NCI-H2081 (cell line): ENCODE measurements around the gene LCLAT1.
A peak's percentile ranks its signal among the peaks of the same experiment; 100 is the strongest.

ENCODE experiments used
- DNase-seq, 2 experiments: peaks; one replicate each; lab custom pipeline; 2025; lab: John Stamatoyannopoulos, UW

The LCLAT1 gene

DNA sequence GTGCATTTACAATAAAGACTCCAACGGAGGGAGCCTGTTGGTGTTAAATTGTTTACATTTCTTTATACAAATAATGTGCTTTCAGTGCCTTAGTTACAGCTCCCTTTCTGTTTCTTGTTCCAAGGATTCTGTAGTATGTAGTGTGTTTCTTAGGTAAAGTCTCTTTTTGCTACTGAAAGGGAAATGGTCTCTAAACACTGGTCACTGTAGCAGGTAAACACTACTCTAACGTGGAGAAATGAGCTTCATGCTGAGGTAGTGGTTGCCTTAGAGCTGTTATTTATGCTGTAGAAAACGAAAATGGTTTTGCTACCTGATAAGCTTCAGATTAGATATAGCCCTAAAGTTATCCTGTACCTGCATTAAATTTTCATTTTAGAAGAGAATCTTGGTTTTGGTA, 196.6 kb downstream of the LCLAT1 start:
- peak; percentile 46 to 76 for DNase-seq

DNA sequence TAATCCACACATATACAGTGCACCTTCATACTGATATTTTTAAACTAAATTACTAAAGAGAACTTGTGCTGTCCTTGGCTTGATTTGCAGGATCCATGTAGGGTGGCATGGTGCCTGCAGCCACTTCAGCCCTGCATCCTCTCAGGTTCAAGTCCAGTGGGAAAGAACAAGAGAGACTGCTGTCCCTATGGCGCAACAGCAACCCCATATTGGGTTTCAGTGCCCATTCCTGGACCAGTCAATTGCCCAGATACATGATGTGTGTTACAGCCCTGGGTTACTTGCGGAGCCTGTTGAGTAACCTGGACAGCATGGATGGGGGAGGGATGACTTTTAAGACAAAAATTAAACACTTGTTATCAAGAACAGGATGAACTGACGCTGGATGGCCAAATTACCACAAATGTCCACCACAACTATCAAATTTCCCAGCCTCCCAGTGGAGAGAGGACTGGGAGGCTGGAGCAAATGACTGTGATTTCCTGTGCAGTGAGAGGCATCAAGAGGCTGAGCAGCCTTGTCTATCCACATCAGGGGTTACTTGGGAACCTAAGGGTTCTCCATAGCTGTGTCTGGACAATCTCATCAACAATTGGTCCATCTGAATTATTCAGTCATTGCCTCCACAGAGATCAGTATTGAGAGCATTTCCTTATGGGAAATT, 198.2 kb downstream of the LCLAT1 start:
- no peak for DNase-seq

DNA sequence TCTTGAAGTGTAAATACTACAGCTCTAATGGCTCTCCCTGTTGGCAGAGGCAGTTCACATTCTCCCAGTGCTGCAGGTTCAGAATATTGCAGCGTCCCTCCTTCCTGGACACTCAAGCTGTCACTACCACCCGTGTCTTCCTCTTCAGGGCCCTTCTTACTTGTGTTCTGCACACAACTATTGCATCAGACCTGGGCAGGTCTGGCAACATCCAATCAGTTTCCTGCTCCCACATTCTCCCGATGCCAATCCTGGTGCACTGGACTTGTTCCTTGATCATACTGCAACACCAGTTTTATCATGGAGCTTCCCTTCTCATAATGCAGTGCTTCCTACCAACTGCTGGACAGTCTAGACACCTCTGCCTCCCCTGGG, 198.7 kb downstream of the LCLAT1 start:
- DNase-seq, result no peak

DNA sequence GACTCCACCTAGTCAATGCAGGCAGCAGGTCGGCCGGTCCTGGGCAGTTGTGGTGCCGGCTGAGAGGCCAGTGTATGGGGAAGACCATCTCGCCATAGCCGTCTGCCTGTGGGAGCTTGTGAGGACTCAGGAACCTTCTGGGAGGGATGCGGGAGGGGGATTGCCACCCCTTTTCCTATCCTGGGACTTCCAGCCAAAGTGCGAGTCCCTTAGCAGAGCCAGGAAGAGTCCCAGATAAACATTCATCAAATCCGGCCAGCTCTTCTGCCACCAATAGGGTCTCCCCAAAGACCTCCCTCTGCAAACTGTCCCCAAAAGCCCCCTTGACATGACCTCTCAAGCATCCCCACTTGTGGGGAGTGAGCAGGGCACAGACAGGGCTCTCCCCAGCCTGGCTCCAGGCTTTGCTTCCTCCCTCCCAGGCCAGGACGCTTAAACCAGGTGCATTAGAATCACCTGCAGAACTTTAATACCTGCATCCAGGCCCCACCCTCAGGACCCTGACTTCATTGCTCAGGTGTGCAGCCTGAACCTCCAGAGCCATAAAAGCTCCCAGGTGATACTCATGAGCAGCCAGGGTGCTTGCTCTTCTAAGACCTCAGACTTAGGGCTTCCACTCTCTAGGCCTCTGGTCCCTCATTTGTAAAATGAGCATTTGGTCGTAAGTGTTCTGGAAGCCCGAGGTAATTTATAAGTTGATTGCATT, 200.9 kb downstream of the LCLAT1 start:
- no peak for DNase-seq

DNA sequence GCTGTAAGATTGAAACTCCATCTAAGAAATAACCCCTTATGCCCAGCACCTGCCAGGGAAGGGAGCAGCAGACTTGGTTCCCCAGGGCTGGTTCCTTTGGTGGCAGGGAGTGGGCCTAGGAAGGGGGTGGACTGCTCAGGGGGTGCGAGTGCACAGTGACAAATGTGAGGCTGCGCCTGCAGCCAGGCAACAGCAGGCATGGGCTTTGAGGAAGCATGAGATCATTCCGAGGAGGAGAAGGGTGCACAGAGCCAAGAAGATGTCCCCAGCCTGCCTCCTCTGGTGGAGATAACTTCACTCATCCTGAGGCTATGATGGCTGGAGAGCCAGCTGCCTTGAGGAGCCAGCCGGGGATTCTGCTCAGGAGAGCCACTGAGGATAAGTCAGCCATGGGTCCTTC, 202.2 kb downstream of the LCLAT1 start:
- DNase-seq, result no peak

DNA sequence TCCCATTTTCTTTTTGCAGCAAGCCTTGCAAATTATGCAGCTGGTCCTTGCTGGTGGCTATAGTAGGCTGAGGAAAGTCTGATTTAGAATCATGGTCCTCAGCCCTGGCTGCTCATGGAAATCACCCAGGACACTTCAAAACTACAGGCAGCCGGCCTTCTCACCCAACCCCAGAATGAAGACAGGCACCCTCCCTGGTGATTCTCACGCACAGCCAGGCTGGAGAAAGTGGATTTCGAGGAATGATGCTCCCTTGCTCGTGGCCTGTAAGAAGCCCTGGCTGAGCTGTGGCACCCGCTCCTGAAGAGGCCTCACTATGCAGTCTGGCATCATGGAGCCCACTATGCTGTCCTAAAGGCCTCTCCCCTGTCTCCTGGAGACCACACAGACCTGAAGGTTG, 202.8 kb downstream of the LCLAT1 start:
- no peak for DNase-seq

DNA sequence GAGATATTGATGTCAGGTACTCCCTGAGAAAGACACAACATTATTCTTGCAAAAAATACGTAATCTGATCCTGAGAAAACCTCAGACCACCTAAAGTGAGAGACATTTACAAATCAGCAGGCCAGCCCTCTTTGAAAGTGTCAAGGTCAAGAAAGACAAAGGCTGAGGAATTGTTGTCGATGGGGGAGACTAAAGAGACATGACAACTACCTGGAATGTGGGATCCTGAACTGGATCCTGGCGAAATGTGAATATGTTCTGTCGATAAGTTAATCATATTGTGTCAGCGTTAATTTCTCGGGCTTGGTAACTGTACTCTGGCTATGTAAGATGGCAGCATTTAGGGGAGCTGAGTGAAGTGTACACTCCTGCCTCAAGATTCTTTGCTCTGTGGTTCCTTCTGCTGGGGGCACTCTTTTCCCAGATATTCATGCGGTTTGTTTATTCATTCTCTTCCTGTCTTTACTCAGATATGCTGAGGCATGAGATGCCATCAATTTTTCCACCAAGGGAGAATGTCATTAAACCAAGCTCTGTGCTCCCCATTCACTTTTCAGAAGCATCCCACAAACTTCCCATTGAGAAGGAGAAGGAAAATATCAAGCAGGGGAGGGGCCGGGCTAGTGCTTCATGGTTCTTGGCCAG, 205.3 kb downstream of the LCLAT1 start:
- DNase-seq, result no peak

DNA sequence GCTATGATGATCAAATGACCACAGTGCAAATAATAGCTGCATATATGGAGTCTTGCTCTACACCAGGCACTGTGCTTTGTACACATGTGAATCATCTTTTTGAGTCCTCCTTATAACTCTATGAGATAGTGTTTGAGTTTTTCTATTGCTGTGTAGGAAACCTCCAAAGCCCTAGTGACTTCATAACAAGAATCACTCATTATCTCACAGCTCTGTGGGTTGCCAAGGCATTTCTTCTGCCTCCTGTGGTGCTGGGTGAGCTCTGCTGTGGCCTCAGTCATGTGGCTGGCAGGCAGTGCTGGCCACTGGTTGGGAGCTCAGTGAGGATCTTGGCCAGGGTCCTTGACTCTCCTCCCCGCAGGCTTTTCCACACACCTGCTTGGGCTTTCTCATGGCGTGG, 206.8 kb downstream of the LCLAT1 start:
- DNase-seq, result no peak

DNA sequence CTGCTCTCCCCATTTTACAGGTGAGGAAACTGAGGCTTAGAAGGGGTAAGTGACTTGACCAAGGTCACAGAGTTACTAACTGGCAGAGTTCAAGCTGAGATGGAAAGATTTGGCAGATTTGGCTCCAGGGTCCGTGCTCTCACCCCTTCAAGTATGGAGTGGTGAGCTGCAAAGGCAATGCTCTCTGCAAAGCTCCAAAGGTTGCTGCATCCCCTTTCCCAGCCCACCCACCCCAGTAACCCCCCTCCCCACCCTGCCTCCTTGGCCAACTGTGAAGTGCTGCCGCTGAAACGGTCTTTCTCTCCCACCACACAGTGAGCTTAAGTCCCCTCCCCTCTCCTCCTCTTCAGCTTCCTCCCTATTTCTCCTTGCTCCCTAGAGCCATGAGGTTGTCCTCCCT, 207.4 kb downstream of the LCLAT1 start:
- no peak for DNase-seq

DNA sequence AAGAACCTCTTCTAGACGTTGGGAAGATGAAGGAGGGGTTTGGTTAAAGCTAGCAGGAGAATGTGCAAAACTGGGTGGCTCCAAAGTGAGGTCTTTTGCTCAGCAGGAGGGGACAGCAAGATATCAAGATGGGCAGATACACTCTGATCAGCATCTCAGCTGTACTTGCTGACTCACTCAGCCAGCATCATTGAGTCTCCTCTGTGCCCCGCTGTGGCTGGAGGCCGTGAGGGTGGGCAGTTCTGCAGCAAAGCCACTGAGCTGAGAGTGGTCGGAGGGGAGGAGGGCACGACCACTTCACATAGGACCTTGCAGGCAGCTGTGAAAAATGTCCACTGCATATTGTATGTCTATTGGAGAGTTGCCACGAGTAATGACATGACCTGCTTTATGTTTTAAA, 208.2 kb downstream of the LCLAT1 start:
- DNase-seq, result no peak

DNA sequence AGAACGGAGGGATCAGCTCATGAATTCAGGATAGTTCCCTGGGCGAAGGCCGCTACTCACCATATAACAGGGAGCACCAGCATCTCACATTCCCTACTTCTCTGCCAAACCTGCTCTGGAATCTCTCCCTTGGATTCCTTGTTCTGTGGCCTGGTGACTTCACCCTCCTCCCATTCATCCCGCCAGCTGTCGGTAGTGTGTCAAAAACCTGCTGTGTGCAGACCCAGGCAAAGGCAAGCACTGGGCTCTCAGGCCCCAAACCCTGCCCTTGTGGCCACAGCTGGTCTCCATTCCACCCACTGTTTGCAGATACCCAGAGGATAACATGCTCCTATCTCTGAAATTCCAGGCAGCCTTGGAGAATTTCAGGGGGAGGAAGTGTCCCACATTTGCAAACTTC, 208.6 kb downstream of the LCLAT1 start:
- no peak for DNase-seq

DNA sequence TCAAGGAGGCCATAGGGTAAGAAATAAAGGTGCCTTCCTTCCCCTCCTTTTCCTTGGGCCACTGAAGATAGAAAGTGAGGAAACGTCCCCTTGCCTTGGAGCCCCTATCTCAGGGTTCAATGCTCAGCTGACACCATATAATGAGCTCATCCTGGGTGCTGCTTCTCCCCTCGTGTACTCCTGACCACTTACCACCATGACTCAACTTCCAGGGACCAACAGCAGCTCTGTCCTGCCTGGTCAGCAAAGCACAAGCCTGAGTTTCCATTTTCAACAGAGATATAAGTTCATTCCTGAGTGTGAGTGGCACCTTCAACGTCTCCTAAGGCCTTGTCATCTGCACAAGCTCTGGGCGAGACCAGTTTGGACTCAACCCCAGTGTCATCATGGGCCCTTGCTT, 209.0 kb downstream of the LCLAT1 start:
- no peak for DNase-seq

DNA sequence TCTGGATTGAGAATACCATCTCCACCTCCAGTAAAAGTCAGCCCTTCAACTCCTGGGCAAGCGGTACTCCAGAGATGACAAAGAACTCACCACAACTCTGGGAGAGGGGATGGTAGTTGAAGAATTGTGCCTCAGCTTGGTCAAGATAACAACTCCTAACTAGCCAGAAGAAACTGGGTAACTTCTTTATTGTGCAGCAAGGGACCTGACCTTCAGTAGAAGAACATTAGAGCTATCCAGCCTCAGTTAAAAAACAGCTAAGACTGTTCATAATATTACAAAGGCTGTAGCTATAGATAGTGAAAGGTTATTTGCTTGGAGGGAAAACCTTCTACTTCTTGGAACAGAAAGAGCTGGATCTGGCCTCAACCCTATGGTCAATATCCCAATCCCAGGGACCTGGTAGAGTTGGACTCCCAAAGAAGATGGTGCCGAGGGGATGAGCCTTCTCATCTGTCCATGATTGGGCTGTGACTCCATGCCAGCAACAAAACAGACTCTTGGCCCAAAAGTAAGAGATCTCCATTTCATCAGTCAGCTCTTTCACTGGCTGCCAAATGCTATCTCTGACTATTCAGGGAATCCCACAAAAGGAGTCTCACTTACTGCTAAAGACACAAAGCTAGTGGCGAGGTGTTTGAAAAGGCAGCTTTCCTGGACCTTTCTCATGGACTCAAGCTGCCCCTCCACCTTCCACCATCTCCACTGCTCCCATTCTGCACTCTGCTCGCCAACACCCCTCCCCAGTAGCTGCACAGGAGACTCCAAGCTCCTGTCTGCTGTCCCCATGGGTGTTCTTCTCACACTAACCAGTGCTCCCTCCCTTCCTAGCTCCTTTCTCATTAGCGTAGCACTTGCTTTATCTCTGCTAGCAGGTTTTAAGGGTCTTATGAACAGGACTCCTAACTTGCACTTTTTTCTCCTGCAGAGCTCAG, 214.4 kb downstream of the LCLAT1 start:
- no peak for DNase-seq

DNA sequence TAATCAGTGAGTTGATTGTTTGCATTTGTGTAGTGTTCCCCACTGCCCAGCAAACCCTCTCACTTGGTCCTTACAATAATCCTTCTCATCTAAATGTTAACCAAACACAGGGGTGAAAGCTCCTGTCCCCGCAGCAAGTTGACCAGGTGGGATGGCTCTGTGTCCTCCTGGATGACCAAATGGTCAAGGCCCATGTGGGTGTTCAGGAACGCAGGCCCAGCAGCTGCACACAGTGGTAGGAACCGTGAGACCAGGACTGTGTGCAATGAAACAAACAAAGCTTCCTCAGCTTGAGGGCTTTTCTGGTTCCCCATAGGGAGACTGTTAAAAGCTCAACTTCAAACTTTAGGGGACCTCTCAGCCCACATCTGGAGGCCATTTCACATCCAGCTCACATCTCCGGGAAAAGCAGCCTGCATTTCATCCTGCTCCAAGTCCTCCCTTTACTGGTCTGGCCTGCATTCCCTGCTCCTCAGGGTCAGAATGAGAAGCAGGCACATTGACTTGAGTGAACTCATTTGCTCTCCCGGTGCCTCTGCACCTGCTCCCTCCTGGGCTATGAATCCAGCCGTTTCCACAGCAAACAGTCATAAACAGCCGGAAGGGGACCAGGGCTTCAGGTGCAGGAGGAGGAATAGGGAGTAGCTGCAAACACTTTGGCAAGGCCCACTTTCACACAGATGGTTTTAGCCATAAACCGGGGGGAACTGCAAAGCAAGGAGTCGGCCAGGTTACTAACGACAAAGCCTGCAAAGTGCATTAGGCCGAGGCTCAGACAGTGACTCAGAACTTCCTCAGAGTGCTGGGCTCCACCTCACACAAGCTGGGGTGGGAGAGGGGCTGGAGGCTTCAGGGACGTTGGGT, 215.5 kb downstream of the LCLAT1 start:
- DNase-seq, result peak; percentile 83 to 91

DNA sequence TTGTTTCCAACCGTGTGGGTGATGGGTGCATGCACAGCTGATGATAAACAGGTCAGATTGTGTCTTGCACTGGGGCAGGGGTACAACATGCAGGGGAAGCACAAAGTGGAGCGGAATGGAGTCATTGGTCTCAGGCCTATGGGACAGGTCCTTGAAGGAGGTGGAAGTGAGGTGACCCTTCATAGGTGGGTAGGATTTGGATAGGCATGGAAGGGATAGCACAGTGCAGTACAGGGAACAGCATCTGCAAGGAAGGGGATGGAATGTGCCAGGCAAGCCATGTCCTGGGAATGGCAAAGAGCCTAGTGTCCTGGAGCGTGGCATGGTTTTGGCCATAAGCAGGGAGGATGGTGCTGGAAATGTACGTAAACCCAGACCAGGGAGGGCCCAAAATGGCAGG, 216.3 kb downstream of the LCLAT1 start:
- no peak for DNase-seq

DNA sequence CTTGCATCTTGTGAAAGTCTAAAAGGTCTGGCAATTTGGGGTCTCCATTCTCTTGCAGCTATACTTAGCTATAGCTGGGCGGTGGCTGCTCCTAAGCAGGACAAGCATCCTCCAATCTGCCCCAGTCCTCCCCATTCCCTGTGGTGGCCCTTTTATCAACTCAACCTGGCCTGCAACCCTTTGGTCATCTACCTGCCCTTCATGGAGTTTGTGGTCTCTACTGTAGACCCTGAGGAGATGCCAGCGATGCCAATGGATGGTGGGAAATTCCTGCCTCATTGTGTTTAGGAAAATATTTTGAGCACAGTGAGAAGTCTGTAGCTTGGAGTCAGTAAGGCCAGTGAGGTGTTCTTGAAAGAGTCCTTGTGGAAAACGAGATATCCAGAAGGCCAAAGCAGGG, 216.8 kb downstream of the LCLAT1 start:
- DNase-seq, result no peak

DNA sequence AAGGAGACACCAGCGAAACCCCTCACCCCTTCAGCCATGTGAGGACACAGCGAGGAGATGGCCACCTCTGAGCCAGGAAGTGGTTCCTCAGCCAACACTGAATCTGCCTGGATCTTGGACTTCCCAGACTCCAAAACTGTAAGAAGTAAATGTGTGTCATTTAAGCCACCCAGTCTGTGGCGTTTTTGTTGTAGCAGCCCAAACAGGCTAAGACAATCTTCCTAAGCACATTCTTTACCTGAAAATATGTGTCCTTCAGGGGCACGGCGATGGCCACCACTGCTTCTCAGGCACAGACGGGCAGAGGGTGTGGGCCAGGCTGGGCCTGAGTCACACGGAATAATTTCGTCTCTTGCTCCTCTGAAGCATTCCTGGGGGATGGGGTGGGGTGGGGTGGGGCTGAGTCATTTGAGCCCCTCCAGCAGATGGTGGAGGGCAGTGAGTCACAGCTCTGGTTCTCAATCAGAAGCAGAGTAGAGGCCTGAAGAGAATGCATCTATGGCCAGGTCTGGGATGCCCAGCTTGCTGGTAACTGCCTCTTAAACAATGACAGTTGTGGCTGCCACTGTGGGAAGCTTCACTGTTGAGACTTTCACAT, 217.8 kb downstream of the LCLAT1 start:
- DNase-seq, result no peak

DNA sequence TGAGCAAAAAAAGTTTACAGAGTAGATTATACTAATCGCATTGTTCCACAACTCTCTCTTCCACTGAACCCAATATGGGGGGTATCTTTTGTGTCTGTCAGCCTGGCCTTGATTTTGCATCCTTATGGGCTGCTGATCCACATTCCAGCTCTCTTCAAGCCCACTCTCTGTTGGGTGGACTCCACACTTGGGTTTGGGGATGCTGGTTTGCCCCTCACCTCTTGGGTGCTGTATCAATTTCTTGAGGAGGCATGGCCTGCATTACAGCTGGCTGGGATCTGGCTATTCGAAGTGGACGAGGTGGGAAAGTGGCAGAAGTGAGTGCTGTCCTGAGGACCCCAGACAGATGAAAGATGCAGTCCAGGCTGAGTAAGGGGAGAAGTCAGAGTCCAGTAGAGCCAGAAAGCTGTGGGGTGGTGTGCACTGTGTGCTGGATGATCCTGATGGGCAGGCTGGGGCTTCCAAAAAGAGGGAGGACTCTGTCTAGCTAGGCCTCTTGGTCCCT, 218.8 kb downstream of the LCLAT1 start:
- no peak for DNase-seq

DNA sequence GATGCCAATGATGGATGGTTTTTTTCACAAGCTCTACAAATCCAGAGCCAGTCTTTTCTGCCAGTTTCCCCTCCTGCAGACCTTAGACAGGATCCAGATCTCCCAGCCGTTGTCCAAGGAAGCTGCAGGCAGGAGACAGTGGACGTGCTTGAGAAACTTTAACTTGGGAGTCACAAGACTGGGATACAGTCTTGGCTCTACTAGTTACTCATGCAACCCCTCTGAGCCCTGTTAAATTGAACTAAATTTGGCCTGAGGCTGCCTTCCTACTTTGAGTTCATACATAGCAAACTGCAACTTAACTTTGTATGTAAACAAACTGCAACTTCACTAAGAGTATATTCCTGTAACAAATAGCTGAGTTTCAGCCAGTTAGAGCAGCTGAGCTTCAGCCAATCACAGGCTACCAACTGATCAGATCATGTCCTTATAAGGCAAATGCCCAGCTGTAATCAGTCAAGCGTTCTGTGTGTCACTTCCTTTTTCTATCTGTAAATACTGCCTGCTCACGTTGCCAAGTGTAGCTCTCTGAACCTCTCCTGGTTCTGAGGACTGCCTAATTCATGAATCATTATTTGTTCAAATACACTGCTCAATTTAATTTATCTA, 219.3 kb downstream of the LCLAT1 start:
- peak; percentile 27 to 76 for DNase-seq

DNA sequence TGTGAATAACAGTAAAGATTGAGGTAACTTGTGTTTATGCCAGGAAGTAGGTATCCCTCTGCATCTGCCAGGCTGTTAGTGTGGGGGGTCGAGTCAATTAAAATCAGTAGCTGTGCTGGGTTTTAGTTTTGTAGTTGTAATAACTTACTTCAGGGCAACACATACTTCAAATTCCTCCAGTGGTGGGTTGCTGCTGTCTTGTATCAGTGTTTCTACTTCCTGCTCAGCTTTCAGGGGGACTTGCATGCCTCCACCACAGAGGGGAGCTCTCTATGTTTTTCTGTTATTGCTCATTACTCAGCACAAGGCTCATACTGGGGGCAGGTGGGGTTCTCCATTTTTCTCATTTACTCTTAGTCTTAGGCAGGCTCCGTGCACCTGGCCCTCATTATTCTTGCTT, 223.4 kb downstream of the LCLAT1 start:
- no peak for DNase-seq
